Thymus (tissue), 11 donors: ENCODE data around the gene LRRC38. TPM values are rescaled to one million over a fixed set of nuclear protein-coding genes. Genes with fewer than 3 reads are reported as not detected.

Experiments used
- DNase-seq, 9 donors: peaks; one replicate each; pipeline ENCODE4 v3.0.0-alpha.2; 2013; ENCODE audit warnings: low spot score in 9 of 9, low read depth in 6 of 9, missing footprints in 1 of 9
- H3K27ac ChIP-seq, 2 donors: one replicate each; pipeline ENCODE4 v1.5.1; 2013; ENCODE audit warnings: control low read depth in 1 of 2, low read depth in 1 of 2, low read length in 1 of 2, mild to moderate bottlenecking in 1 of 2, moderate library complexity in 1 of 2
- H3K27me3 ChIP-seq, 2 donors: one replicate each; pipeline ENCODE4 v1.5.1; 2013; ENCODE audit warnings: low read length in 1 of 2; ENCODE audit not compliant: control insufficient read depth in 2 of 2, insufficient read depth in 1 of 2
- H3K36me3 ChIP-seq, 2 donors: one replicate each; pipeline ENCODE4 v1.5.1; 2013; ENCODE audit warnings: low read length in 1 of 2, mild to moderate bottlenecking in 1 of 2, moderate library complexity in 1 of 2; ENCODE audit not compliant: control insufficient read depth in 2 of 2, insufficient read depth in 2 of 2
- H3K4me1 ChIP-seq, 2 donors: one replicate each; pipeline ENCODE4 v1.5.1; 2013; ENCODE audit warnings: low read length in 2 of 2; ENCODE audit not compliant: control insufficient read depth in 2 of 2, insufficient read depth in 2 of 2
- H3K4me3 ChIP-seq, 2 donors: one replicate each; pipeline ENCODE4 v1.5.1; 2013; ENCODE audit warnings: low read length in 2 of 2, control low read depth in 1 of 2, mild to moderate bottlenecking in 1 of 2
- H3K9me3 ChIP-seq, 2 donors: one replicate each; pipeline ENCODE4 v1.5.1; 2013; ENCODE audit warnings: low read length in 1 of 2, mild to moderate bottlenecking in 1 of 2; ENCODE audit not compliant: control insufficient read depth in 2 of 2, insufficient read depth in 1 of 2
- WGBS: extraction: QIAGEN DNeasy Blood & Tissue Kit; methylation state at CpG from one replicate; pipeline ENCODE4 v1.1.7; 2013; 5-methylcytosine and 5-hydroxymethylcytosine counted together
- polyA plus RNA-seq: library from polyadenylated mRNA; stranded (reverse); fragments of 200-250 nt; gene quantifications from one replicate; pipeline ENCODE4 v1.2.3, GENCODE V29; 2013
- total RNA-seq: library from RNA; stranded (reverse); fragments of 120-200 nt; gene quantifications from one replicate; pipeline ENCODE4 v1.2.4, GENCODE V29; 2013
- donor health status: healthy.

LRRC38 gene
- total and polyA plus RNA-seq, 2 donors: 0.19 to 4.3 TPM

- Histone ChIP-seq H3K27me3 (no peaks in the 10 kb centered on the region), H3K9me3 (no peaks in the 10 kb centered on the region), H3K4me3 (no peak overlapping the region), H3K36me3 (no peaks in the 10 kb centered on the region), H3K4me1 (no peaks in the 10 kb centered on the region), H3K27ac (no peak overlapping the region)
- WGBS: 97% methylated on average over 13 of the region's 13 CpGs
- no peak for DNase-seq
Observed at GRCh38 chr1:13430495-13430894, 83.3 kb downstream of the LRRC38 start.

Other genes with a start within 250 kb of the LRRC38 start
- gene PRAMEF8, start 228.9 kb downstream of the LRRC38 start, total RNA-seq: 0.09 TPM
- gene PRAMEF8, start 228.9 kb downstream of the LRRC38 start, polyA plus RNA-seq: 0.23 TPM
- gene PRAMEF33, start 210.5 kb downstream of the LRRC38 start, total RNA-seq: 0.05 TPM
- gene PRAMEF33, start 210.5 kb downstream of the LRRC38 start, polyA plus RNA-seq: not detected
- not detected for gene PRAMEF15, start 198.4 kb downstream of the LRRC38 start, total RNA-seq
- gene PRAMEF15, start 198.4 kb downstream of the LRRC38 start, polyA plus RNA-seq: 0.25 TPM
- not detected for gene PRAMEF14, start 166.9 kb downstream of the LRRC38 start, total RNA-seq
- gene PRAMEF14, start 166.9 kb downstream of the LRRC38 start, polyA plus RNA-seq: 0.16 TPM
- 0.05 TPM for gene PRAMEF19, start 142.1 kb downstream of the LRRC38 start, total RNA-seq
- gene PRAMEF19, start 142.1 kb downstream of the LRRC38 start, polyA plus RNA-seq: 0.07 TPM
- not detected for gene PRAMEF17, start 124.4 kb downstream of the LRRC38 start, total RNA-seq
- gene PRAMEF17, start 124.4 kb downstream of the LRRC38 start, polyA plus RNA-seq: 0.05 TPM
- 0.05 TPM for gene PRAMEF20, start 103.6 kb downstream of the LRRC38 start, total RNA-seq
- 0.05 TPM for gene PRAMEF20, start 103.6 kb downstream of the LRRC38 start, polyA plus RNA-seq
- gene PDPN, start 69.8 kb upstream of the LRRC38 start, total RNA-seq: 5.4 TPM
- gene PDPN, start 69.8 kb upstream of the LRRC38 start, polyA plus RNA-seq: 11.8 TPM
- gene PRDM2, start 186.2 kb upstream of the LRRC38 start, total RNA-seq: 19.4 TPM
- gene PRDM2, start 186.2 kb upstream of the LRRC38 start, polyA plus RNA-seq: 25.5 TPM